Tracheal epithelial cell (primary cell): ENCODE data around the gene MYRIP. TPM values are rescaled to one million over a fixed set of nuclear protein-coding genes. Genes with fewer than 3 reads are reported as not detected.

Source experiments
- total RNA-seq: library from RNA; depleted of rRNA; stranded (reverse); fragments of >200 nt; gene quantifications from 2 replicates; pipeline ENCODE4 v1.2.1, GENCODE V29; 2014

Gene MYRIP
- under 0.01 TPM in 2 replicates for total RNA-seq

GRCh38 chr3:39809181-39809994 is at the start of gene MYRIP:
TSS of gene MYRIP (plus strand) at chr3:39809609. CDS start at chr3:39900817, 91,208 bp downstream.

GRCh38 chr3:40309418-40309924 is 500.1 kb downstream of the MYRIP start, which contains the start of gene EIF1B:
TSS of gene EIF1B (plus strand) at chr3:40309707. CDS start at chr3:40309942, 235 bp downstream.

